Measurements from ENCODE around the gene SLC20A1. TPM values are rescaled to one million over a fixed set of nuclear protein-coding genes. Genes with fewer than 3 reads are reported as not detected.
A peak's percentile ranks its signal among the peaks of the same experiment; 100 is the strongest.

The SLC20A1 gene
- total RNA-seq, 1 donor from 2014 or later, result 101 TPM

- Histone ChIP-seq H3K4me3 (ENCODE audit: low read depth, low read length) (no peak overlapping the region), H3K36me3 (ENCODE audit: control insufficient read depth, insufficient read depth, low read length) (peaks cover 2% of the 10 kb centered on the region), H3K27me3 (ENCODE audit: control insufficient read depth, insufficient read depth, low read length) (no peaks in the 10 kb centered on the region)
- no peak for DNase-seq (ENCODE audit: low read depth)
- TF ChIP-seq, protein P1, sequence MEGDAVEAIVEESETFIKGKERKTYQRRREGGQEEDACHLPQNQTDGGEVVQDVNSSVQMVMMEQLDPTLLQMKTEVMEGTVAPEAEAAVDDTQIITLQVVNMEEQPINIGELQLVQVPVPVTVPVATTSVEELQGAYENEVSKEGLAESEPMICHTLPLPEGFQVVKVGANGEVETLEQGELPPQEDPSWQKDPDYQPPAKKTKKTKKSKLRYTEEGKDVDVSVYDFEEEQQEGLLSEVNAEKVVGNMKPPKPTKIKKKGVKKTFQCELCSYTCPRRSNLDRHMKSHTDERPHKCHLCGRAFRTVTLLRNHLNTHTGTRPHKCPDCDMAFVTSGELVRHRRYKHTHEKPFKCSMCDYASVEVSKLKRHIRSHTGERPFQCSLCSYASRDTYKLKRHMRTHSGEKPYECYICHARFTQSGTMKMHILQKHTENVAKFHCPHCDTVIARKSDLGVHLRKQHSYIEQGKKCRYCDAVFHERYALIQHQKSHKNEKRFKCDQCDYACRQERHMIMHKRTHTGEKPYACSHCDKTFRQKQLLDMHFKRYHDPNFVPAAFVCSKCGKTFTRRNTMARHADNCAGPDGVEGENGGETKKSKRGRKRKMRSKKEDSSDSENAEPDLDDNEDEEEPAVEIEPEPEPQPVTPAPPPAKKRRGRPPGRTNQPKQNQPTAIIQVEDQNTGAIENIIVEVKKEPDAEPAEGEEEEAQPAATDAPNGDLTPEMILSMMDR (IDR thresholded peaks at IDR 0.05; ENCODE audit: insufficient read depth, low read length, poor library complexity, severe bottlenecking), result no peak
These were observed 2.8 kb upstream of the SLC20A1 start for GRCh38 chr2:112642966-112643365.

- H3K36me3 ChIP-seq (ENCODE audit: control insufficient read depth, insufficient read depth, low read length), result peaks cover 2% of the 10 kb centered on the region
- H3K4me3 ChIP-seq (ENCODE audit: low read depth, low read length), result no peak overlapping the region
- H3K27me3 ChIP-seq (ENCODE audit: control insufficient read depth, insufficient read depth, low read length), result no peaks in the 10 kb centered on the region
- TF ChIP-seq, protein P1 (IDR thresholded peaks at IDR 0.05; ENCODE audit: insufficient read depth, low read length, poor library complexity, severe bottlenecking), result no peak
- DNase-seq (ENCODE audit: low read depth), result no peak
These were observed 2.3 kb upstream of the SLC20A1 start for GRCh38 chr2:112643488-112643887.

- DNase-seq (ENCODE audit: low read depth), result no peak
These were observed 1.4 kb upstream of the SLC20A1 start for GRCh38 chr2:112644155-112644932.

GRCh38 chr2:112644933-112645309, 818 bp upstream of the SLC20A1 start:
- TF ChIP-seq, protein P1 (IDR thresholded peaks at IDR 0.05; ENCODE audit: insufficient read depth, low read length, poor library complexity, severe bottlenecking), result no peak
- H3K36me3 ChIP-seq (ENCODE audit: control insufficient read depth, insufficient read depth, low read length), result peaks cover 4% of the 10 kb centered on the region
- H3K27me3 ChIP-seq (ENCODE audit: control insufficient read depth, insufficient read depth, low read length), result no peaks in the 10 kb centered on the region
- DNase-seq (ENCODE audit: low read depth), result no peak
- H3K4me3 ChIP-seq (ENCODE audit: low read depth, low read length), result peak overlapping the region; percentile 94

More at GRCh38 chr2:112644155-112644932, 1.4 kb upstream of the SLC20A1 start:
- TF ChIP-seq, protein P1 (IDR thresholded peaks at IDR 0.05; ENCODE audit: insufficient read depth, low read length, poor library complexity, severe bottlenecking), result no peak
- Histone ChIP-seq H3K27me3 (ENCODE audit: control insufficient read depth, insufficient read depth, low read length) (no peaks in the 10 kb centered on the region), H3K36me3 (ENCODE audit: control insufficient read depth, insufficient read depth, low read length) (peaks cover 4% of the 10 kb centered on the region), H3K4me3 (ENCODE audit: low read depth, low read length) (peak overlapping the region; percentile 94)

- peak overlapping the region; percentile 94 for H3K4me3 ChIP-seq (ENCODE audit: low read depth, low read length)
- no peaks in the 10 kb centered on the region for H3K27me3 ChIP-seq (ENCODE audit: control insufficient read depth, insufficient read depth, low read length)
- TF ChIP-seq, protein P1 (IDR thresholded peaks at IDR 0.05; ENCODE audit: insufficient read depth, low read length, poor library complexity, severe bottlenecking), result no peak
- no peak for DNase-seq (ENCODE audit: low read depth)
- H3K36me3 ChIP-seq (ENCODE audit: control insufficient read depth, insufficient read depth, low read length), result peaks cover 4% of the 10 kb centered on the region
These were observed 472 bp downstream of the SLC20A1 start for GRCh38 chr2:112646102-112646719.

Data from kidney epithelial cell (primary cell).